Measurements from ENCODE around the gene GABRD. TPM values are rescaled to one million over a fixed set of nuclear protein-coding genes. Genes with fewer than 3 reads are reported as not detected.

GABRD gene
- total and polyA plus RNA-seq, 10 of the 15 experiments (the other 5 are each of a cell fraction or from before 2014, with no cell fraction given): not detected

- FAIRE-seq: no peak
Observed at GRCh38 chr1:2029561-2029960, 10.4 kb downstream of the GABRD start.

DNA sequence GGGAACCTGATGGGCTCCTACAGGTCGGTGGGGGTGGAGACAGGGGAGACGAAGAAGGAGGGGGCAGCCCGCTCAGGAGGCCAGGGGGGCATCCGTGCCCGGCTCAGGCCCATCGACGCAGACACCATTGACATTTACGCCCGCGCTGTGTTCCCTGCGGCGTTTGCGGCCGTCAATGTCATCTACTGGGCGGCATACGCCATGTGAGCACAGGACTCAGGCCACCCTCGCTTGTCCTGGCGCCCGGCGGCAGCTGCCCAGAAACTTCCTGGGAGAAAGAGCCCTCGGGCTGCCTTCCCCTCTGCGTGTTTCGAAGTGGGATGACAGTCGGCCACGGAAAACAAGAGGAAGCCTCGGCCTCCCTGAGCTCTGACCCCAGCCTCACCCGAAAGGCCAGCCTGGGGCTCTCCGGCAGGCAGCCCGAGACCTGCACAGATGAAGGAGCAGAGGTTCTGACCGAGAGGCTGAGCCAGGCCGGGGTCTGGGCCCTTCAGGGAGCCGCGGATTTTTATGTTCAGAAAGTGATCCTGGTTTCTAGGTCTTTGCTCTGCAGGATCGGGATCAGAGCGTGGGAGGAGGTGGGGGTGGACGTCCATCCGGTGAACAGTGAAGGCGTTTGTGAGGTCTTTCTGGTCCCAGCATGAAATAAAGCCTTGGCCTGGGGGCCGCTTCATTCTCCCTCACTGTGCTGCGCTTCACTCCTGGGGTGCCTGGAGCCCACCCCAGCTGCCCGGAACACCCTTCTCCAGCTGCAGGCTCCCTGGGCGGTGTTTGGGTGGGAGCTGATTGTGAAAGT, 11.1 kb downstream of the GABRD start:
- ATAC-seq (no peak), DNase-seq (ENCODE audit: low read depth, low spot score) (no peak), FAIRE-seq (no peak)
- Histone ChIP-seq H3K36me3 (ENCODE audit: control insufficient read depth in 2 of 2, insufficient read depth in 2 of 2, low read length in 1 of 2) (no peaks in the 10 kb centered on the region), H3K4me1 (ENCODE audit: control insufficient read depth, insufficient read depth, low read length) (no peaks in the 10 kb centered on the region), H2AFZ (ENCODE audit: control insufficient read depth, low read depth, low read length) (no peak overlapping the region), H3K4me3 (no peak overlapping the region), H3K9ac (ENCODE audit: control insufficient read depth, insufficient read depth, low read length) (no peak overlapping the region), H4K20me1 (ENCODE audit: control insufficient read depth, insufficient read depth) (no peaks in the 10 kb centered on the region), H3K27me3 (replicated peaks in 1 of 2; ENCODE audit: control insufficient read depth in 2 of 2, insufficient read depth in 2 of 2, low read length in 1 of 2) (no peaks in the 10 kb centered on the region; a peak in 1 of 4 replicates), H3K4me2 (ENCODE audit: control insufficient read depth, insufficient read depth) (no peak overlapping the region), H3K9me3 (replicated peaks; ENCODE audit: control insufficient read depth, insufficient read depth, low read length) (no peaks in the 10 kb centered on the region), H3K27ac (ENCODE audit: control insufficient read depth, insufficient read depth) (no peak overlapping the region), H3K79me2 (ENCODE audit: control insufficient read depth, insufficient read depth, low read length) (no peaks in the 10 kb centered on the region)
- in situ Hi-C loops (cut with MboI) (no loop called here), intact Hi-C loops (cut with micrococcal nuclease; ENCODE audit: unreplicated experiment) (no loop called here)
- no TSS peak for BruUV-seq (replicated peaks)
- RAD21 ChIA-PET (ENCODE audit: unreplicated experiment): no interaction called here
- WGBS (ENCODE audit: insufficient coverage, insufficient replicate concordance, low lambda C conversion rate, missing lambda C conversion rate): 48% methylated on average over 42 of the region's 42 CpGs
- POLR2A ChIA-PET: no interaction called here
- no peak for TF ChIP-seq IRF5 (IDR thresholded peaks at IDR 0.05; ENCODE audit: borderline replicate concordance)
- TF ChIP-seq ZBED1 (IDR thresholded peaks at IDR 0.05; ENCODE audit: borderline replicate concordance): no peak
- CTCF ChIA-PET: no interaction called here
- SMC1A ChIA-PET (ENCODE audit: uncharacterized antibody, unreplicated experiment): no interaction called here

More at GRCh38 chr1:2029561-2029960, 10.4 kb downstream of the GABRD start:
- in situ Hi-C loops (cut with MboI): no loop called here
- Histone ChIP-seq H3K79me2 (ENCODE audit: control insufficient read depth, insufficient read depth, low read length) (no peaks in the 10 kb centered on the region), H2AFZ (ENCODE audit: control insufficient read depth, low read depth, low read length) (no peak overlapping the region), H3K27ac (ENCODE audit: control insufficient read depth, insufficient read depth) (no peak overlapping the region), H3K36me3 (ENCODE audit: control insufficient read depth in 2 of 2, insufficient read depth in 2 of 2, low read length in 1 of 2) (no peaks in the 10 kb centered on the region), H3K4me1 (ENCODE audit: control insufficient read depth, insufficient read depth, low read length) (no peaks in the 10 kb centered on the region), H3K4me3 (no peak overlapping the region), H3K4me2 (ENCODE audit: control insufficient read depth, insufficient read depth) (no peak overlapping the region), H3K27me3 (replicated peaks in 1 of 2; ENCODE audit: control insufficient read depth in 2 of 2, insufficient read depth in 2 of 2, low read length in 1 of 2) (no peaks in the 10 kb centered on the region; a peak in 1 of 4 replicates), H3K9ac (ENCODE audit: control insufficient read depth, insufficient read depth, low read length) (no peak overlapping the region), H3K9me3 (replicated peaks; ENCODE audit: control insufficient read depth, insufficient read depth, low read length) (no peaks in the 10 kb centered on the region), H4K20me1 (ENCODE audit: control insufficient read depth, insufficient read depth) (no peaks in the 10 kb centered on the region)
- intact Hi-C loops (cut with micrococcal nuclease; ENCODE audit: unreplicated experiment): no loop called here
- BruUV-seq (replicated peaks): no TSS peak
- ChIA-PET SMC1A (ENCODE audit: uncharacterized antibody, unreplicated experiment) (no interaction called here), POLR2A (no interaction called here), CTCF (no interaction called here), RAD21 (ENCODE audit: unreplicated experiment) (no interaction called here)
- TF ChIP-seq POLR2AphosphoS2 (IDR thresholded peaks at IDR 0.05; ENCODE audit: low read depth, low read length): no peak
- no peak for TF ChIP-seq RUNX3 (IDR thresholded peaks at IDR 0.05; ENCODE audit: low read length)
- no peak for TF ChIP-seq PAX5 (IDR thresholded peaks at IDR 0.05; ENCODE audit: borderline replicate concordance, low read depth, low read length)
- TF ChIP-seq MEF2B (IDR thresholded peaks at IDR 0.05; ENCODE audit: partially characterized antibody, poor library complexity, severe bottlenecking): no peak
- no peak for DNase-seq (ENCODE audit: low read depth, low spot score)
- WGBS (ENCODE audit: insufficient coverage, insufficient replicate concordance, low lambda C conversion rate, missing lambda C conversion rate): 43% methylated on average over 15 of the region's 15 CpGs
- ATAC-seq: no peak

Measured in GM12878 (cell line).